Spleen (tissue), 11 donors: ENCODE data around the gene RAB33B. TPM values are rescaled to one million over a fixed set of nuclear protein-coding genes. Genes with fewer than 3 reads are reported as not detected.

Source experiments
- DNase-seq: peaks from one replicate; pipeline ENCODE4 v3.0.0-alpha.2; 2020
- H3K27ac ChIP-seq, 8 donors: fragments of 200-600 bp; sonication (generic) in 7 of 8; 1 replicate in 4 of 8; 2 replicates in 4 of 8; pipeline versions ENCODE4 v1.5.0 to v1.8.0; 2016 to 2021; ENCODE audit warnings: inconsistent platforms in 4 of 8, mild to moderate bottlenecking in 4 of 8, moderate library complexity in 1 of 8
- H3K27me3 ChIP-seq, 7 donors: fragments of 200-600 bp; sonication (generic) in 6 of 7; replicated peaks in 1 of 7; 1 replicate in 4 of 7; 2 replicates in 3 of 7; pipeline versions ENCODE4 v1.5.0 to v1.8.0; 2016 to 2021; ENCODE audit warnings: inconsistent platforms in 3 of 7, mild to moderate bottlenecking in 1 of 7
- H3K36me3 ChIP-seq, 6 donors: fragments of 200-600 bp; sonication (generic) in 5 of 6; 1 replicate in 4 of 6; 2 replicates in 2 of 6; pipeline versions ENCODE4 v1.5.0 to v1.8.0; 2016 to 2021; ENCODE audit warnings: inconsistent platforms in 2 of 6
- H3K4me1 ChIP-seq, 6 donors: fragments of 200-600 bp; sonication (generic) in 5 of 6; 1 replicate in 3 of 6; 2 replicates in 3 of 6; pipeline versions ENCODE4 v1.5.0 to v1.8.0; 2016 to 2021; ENCODE audit warnings: inconsistent platforms in 3 of 6
- H3K4me3 ChIP-seq, 8 donors: fragments of 200-600 bp; sonication (generic) in 7 of 8; 1 replicate in 4 of 8; 2 replicates in 4 of 8; pipeline versions ENCODE4 v1.5.0 to v1.8.0; 2016 to 2021; ENCODE audit warnings: inconsistent platforms in 4 of 8, mild to moderate bottlenecking in 4 of 8, moderate library complexity in 2 of 8
- H3K9me3 ChIP-seq, 8 donors: fragments of 200-600 bp; sonication (generic) in 7 of 8; 1 replicate in 4 of 8; 2 replicates in 4 of 8; pipeline versions ENCODE4 v1.5.0 to v1.8.0; 2016 to 2021; ENCODE audit warnings: inconsistent platforms in 4 of 8
- POLR2A ChIP-seq, 3 donors: fragments of 450-650 bp; IDR thresholded peaks; one replicate each; pipeline ENCODE4 v1.5.1; 2017; ENCODE audit warnings: antibody characterized with exemption in 3 of 3, mild to moderate bottlenecking in 1 of 3
- POLR2AphosphoS5 ChIP-seq, 3 donors: sonication (generic); formaldehyde crosslinking; IDR thresholded peaks; one replicate each; pipeline ENCODE4 v1.5.1; 2017; ENCODE audit warnings: antibody characterized with exemption in 3 of 3
- WGBS, 5 donors: extraction: QIAGEN DNeasy Blood & Tissue Kit in 3 of 5; methylation state at CpG; one replicate each; pipeline versions ENCODE4 v1.1.5 to v1.1.7; 2013 to 2018; 5-methylcytosine and 5-hydroxymethylcytosine counted together
- intact Hi-C: fragments of 100-400 bp; cut with DNase I; formaldehyde crosslinking; loops from one replicate; pipeline ENCODE4 v1.15.0; 2023; ENCODE audit warnings: low total_unique reads
- polyA plus RNA-seq, 3 donors: library from polyadenylated mRNA; stranded (reverse); fragments of 200-250 nt; gene quantifications; one replicate each; pipeline ENCODE4 v1.2.1, GENCODE V29; 2013
- total RNA-seq, 7 donors: library from RNA; depleted of rRNA in 3 of 7; stranded (reverse); fragments of >200 nt in 3 of 7; fragmentation: NEBNext Ultra II Directional in 4 of 7; extraction: Animal tissue kit (Norgen Biotek cat#: 25700) in 4 of 7; gene quantifications; one replicate each; pipeline versions ENCODE4 v1.1.0 to v1.2.1, GENCODE V29; 2016 to 2021
- TF ChIP-seq, protein P1 (sequence below), 11 experiments: fragments of 200-600 bp in 7 of 11; fragments of 450-650 bp in 4 of 11; sonication (generic) in 4 of 11; IDR thresholded peaks in 8 of 11; conservative IDR thresholded peaks in 3 of 11; 1 replicate in 7 of 11; 2 replicates in 4 of 11; pipeline versions ENCODE4 v1.4.0 to v1.8.0; 2016 to 2021; ENCODE audit warnings: antibody characterized with exemption in 11 of 11, inconsistent platforms in 4 of 11, mild to moderate bottlenecking in 1 of 11
- donor health status: healthy with polysubstance abuse.
- donor health status: DM: no; HTN: no; CAD: no; lungs with moderate emphysema.
- donor health status: DM: no; HTN: no; CAD: no.
- donor health status: Bipolar disorder and iron deficiency.
- donor health status: healthy.
- donor health status: DM: no; HTN: no; CAD: no.
- donor health status: DM: yes; HTN: yes; CAD: no.

RAB33B gene
- total and polyA plus RNA-seq, 10 donors, result 3.3 to 12.4 (median 9.0) TPM

DNA sequence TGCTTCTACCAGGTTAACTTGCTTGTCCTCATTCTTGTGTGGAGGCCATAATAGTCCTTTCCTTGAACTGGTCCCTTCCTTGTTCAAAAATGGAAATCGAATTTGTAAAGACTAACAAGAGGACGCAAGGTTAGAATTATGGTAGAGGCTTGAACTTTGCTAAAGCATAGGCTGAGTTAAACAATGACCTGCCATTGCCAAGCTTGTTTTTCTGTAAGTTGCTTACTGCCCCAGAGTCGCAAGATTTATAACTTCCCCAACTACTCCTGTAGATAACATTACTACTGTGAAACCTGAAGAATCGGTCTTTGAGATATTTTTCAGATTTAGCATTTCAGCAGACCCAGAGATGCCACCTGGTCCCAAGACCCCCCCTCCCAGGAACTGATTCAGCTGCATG is 45.3 kb downstream of the RAB33B start:
- Histone ChIP-seq H3K4me1 (peaks cover 0 to 4% (median 0%) of the 10 kb centered on the region in 6 donors), H3K27ac (no peak overlapping the region), H3K4me3 (no peak overlapping the region), H3K27me3 (no peaks in the 10 kb centered on the region), H3K9me3 (no peaks in the 10 kb centered on the region), H3K36me3 (peaks cover 0 to 7% (median 0%) of the 10 kb centered on the region in 6 donors)
- intact Hi-C loops, result no loop called here
- TF ChIP-seq POLR2AphosphoS5 (IDR thresholded peaks at IDR 0.05) (no peak), POLR2A (IDR thresholded peaks at IDR 0.05) (no peak)
- TF ChIP-seq, protein P1, sequence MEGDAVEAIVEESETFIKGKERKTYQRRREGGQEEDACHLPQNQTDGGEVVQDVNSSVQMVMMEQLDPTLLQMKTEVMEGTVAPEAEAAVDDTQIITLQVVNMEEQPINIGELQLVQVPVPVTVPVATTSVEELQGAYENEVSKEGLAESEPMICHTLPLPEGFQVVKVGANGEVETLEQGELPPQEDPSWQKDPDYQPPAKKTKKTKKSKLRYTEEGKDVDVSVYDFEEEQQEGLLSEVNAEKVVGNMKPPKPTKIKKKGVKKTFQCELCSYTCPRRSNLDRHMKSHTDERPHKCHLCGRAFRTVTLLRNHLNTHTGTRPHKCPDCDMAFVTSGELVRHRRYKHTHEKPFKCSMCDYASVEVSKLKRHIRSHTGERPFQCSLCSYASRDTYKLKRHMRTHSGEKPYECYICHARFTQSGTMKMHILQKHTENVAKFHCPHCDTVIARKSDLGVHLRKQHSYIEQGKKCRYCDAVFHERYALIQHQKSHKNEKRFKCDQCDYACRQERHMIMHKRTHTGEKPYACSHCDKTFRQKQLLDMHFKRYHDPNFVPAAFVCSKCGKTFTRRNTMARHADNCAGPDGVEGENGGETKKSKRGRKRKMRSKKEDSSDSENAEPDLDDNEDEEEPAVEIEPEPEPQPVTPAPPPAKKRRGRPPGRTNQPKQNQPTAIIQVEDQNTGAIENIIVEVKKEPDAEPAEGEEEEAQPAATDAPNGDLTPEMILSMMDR (IDR thresholded peaks at IDR 0.05 in 8 of 11, conservative IDR thresholded peaks at IDR 0.05 in 3 of 11), result no peak
- WGBS, 5 donors, result 53 to 68% (median 63%) methylated on average over 4 of the region's 4 CpGs
- DNase-seq, result no peak

DNA sequence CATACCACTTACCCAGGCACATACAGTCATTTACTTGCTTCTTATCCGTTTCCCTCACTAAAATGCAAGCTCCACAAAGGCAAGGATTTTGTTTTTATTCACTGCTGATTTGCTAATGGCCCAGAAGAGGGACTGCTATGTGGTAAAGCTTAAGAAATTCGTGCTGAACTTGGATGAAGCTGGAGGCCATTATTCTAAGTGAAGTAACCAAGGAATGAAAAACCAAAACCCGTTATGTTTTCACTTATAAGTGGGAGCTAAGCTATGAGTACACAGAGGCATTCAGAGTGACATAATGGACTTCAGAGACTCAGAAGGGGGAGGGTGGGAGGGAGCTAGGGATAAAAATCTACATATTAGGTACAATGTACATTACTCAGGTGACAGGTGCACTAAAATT is 47.2 kb downstream of the RAB33B start:
- intact Hi-C loops, result no loop called here
- Histone ChIP-seq H3K4me3 (no peak overlapping the region), H3K27me3 (no peaks in the 10 kb centered on the region), H3K4me1 (peaks cover 0 to 4% (median 0%) of the 10 kb centered on the region in 6 donors), H3K9me3 (no peaks in the 10 kb centered on the region), H3K27ac (no peak overlapping the region), H3K36me3 (peaks cover 0 to 18% (median 0%) of the 10 kb centered on the region in 6 donors)
- no peak for TF ChIP-seq POLR2AphosphoS5 (IDR thresholded peaks at IDR 0.05)
- TF ChIP-seq, protein P1 (IDR thresholded peaks at IDR 0.05 in 8 of 11, conservative IDR thresholded peaks at IDR 0.05 in 3 of 11), result no peak
- TF ChIP-seq POLR2A (IDR thresholded peaks at IDR 0.05), result no peak
- 57 to 88% (median 73%) methylated on average over 3 of the region's 3 CpGs for WGBS, 5 donors
- DNase-seq, result no peak

DNA sequence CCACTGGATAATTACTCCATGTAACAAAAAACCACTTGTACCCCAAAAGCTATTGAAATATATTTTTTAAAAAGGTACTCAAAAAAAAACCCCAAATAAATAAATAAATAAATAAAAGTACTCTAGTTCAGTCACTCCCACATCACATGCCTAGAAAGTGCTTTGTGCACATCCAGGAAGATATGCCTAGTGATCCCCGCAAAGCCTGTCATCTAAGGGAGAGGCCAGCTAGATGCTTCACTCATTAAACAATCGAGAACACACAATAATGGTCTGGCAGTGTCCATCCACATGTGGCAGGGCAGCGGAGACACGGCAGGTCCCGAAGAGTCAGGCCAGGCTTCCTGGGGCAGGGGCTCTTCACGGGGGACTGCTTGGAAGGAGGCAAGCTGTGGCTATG is 47.6 kb downstream of the RAB33B start:
- no peak for DNase-seq
- TF ChIP-seq, protein P1 (IDR thresholded peaks at IDR 0.05 in 8 of 11, conservative IDR thresholded peaks at IDR 0.05 in 3 of 11), result no peak
- TF ChIP-seq POLR2A (IDR thresholded peaks at IDR 0.05) (no peak), POLR2AphosphoS5 (IDR thresholded peaks at IDR 0.05) (no peak)
- Histone ChIP-seq H3K27ac (no peak overlapping the region), H3K4me3 (no peak overlapping the region), H3K27me3 (no peaks in the 10 kb centered on the region), H3K9me3 (no peaks in the 10 kb centered on the region), H3K4me1 (peaks cover 0 to 4% (median 0%) of the 10 kb centered on the region in 6 donors), H3K36me3 (peaks cover 0 to 22% (median 0%) of the 10 kb centered on the region in 6 donors)
- intact Hi-C loops, result no loop called here
- 85 to 94% (median 91%) methylated on average over 6 of the region's 6 CpGs for WGBS, 5 donors

DNA sequence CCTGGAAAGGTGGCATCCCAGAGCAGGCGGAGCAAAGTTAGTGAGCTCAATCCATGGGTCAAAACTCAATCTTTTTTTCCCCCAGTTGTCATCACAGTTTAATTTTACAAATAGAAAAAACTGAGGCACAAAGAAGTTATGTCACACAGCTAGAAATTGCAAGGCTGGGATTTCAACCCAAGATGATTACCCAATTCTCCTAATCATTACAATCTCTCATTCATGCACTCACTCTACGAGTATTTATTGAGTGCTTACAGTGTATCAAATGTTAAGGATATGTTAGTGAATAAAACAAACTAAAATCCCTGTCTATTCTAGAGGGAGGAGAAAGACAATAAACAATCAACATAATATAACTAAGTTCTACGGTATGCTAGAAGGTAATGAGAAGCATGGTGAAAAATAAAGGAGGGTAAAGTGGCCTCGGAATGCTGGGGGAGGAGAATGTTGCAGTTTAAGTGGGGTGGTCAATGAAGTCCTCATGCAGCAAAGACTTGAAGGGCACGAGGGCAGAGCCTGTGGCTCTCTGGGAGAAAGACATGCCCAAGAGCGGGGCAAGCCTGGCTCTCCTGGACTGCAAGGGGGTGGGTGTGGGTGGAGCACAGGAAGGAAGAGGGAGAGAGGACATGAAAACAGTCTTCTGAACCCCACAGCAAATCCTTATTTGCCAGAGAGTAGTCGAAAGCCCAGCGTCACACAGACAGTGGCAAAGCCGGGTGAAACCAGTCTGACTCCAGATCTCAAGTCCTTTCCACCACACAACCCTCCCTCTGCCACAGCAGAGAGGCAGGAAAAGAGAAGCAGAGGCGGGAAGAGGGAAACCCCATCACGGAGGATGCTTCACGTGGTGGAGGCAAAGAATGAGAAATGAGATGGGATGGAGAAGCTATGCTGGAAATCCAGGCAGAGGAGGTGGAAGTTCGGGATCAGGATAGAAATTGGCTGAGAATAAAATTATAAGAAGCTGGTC is 48.3 kb downstream of the RAB33B start:
- Histone ChIP-seq H3K36me3 (peaks cover 0 to 29% (median 0%) of the 10 kb centered on the region in 6 donors), H3K4me3 (no peak overlapping the region), H3K4me1 (peaks cover 0 to 4% (median 0%) of the 10 kb centered on the region in 6 donors), H3K27me3 (no peaks in the 10 kb centered on the region), H3K9me3 (no peaks in the 10 kb centered on the region), H3K27ac (no peak overlapping the region)
- no peak for DNase-seq
- 65 to 79% (median 67%) methylated on average over 13 of the region's 13 CpGs for WGBS, 5 donors
- intact Hi-C loops, result no loop called here
- TF ChIP-seq, protein P1 (IDR thresholded peaks at IDR 0.05 in 8 of 11, conservative IDR thresholded peaks at IDR 0.05 in 3 of 11), result no peak
- no peak for TF ChIP-seq POLR2A (IDR thresholded peaks at IDR 0.05)
- no peak for TF ChIP-seq POLR2AphosphoS5 (IDR thresholded peaks at IDR 0.05)
